Liver (tissue), 2 donors: Measurements from ENCODE around the gene SCGB1D2.

Experiments
- CTCF ChIP-seq: fragments of 150-350 bp; IDR thresholded peaks from 2 replicates; pipeline ENCODE4 v1.5.1; 2017; ENCODE audit warnings: improper control_type of control experiment, low read depth, low read length; ENCODE audit not compliant: missing input control
- MAX ChIP-seq: IDR thresholded peaks from 2 replicates; pipeline ENCODE4 v1.6.1; 2016; ENCODE audit warnings: antibody characterized with exemption
- donor health status: healthy.

GRCh38 chr11:62205441-62205840, 36.6 kb upstream of the SCGB1D2 start:
- TF ChIP-seq CTCF (no peak), MAX (no peak)
